WTC11 (cell line): Measurements from ENCODE around the gene RFC5. TPM values are rescaled to one million over a fixed set of nuclear protein-coding genes. Genes with fewer than 3 reads are reported as not detected.

ENCODE experiments used
- ATAC-seq: fragments of 200-7000 bp; cut with Tn5 transposase; 2 replicates; pipeline ENCODE4 v1.10.0; 2021; ENCODE audit warnings: mild to moderate bottlenecking, moderate library complexity
- Bru-seq: library from RNA; stranded (reverse); fragments of 400-500 nt; gene quantifications from one replicate; lab custom pipeline; 2021; lab: Mats Ljungman, UMichigan
- CTCF ChIA-PET: fragments of 300-600 bp; sonication (Branson Sonifier 250); formaldehyde crosslinking; loops from one replicate; lab custom pipeline; 2021; ENCODE audit warnings: antibody characterized with exemption; lab: Charles Lee
- POLR2A ChIA-PET: fragments of 350-600 bp; sonication (Branson Sonifier 250); formaldehyde crosslinking; loops from one replicate; lab custom pipeline; 2021; ENCODE audit warnings: antibody characterized with exemption; lab: Charles Lee
- DNase-seq: peaks from one replicate; pipeline ENCODE4 v3.0.0; 2021; ENCODE audit warnings: low spot score
- H3K27ac Mint-ChIP-seq: 2 replicates; pipeline ENCODE4 v1.8.0; 2021; ENCODE audit warnings: mixed read lengths
- H3K27me3 Mint-ChIP-seq: 2 replicates; pipeline ENCODE4 v1.8.0; 2021; ENCODE audit warnings: low read depth, mild to moderate bottlenecking, moderate library complexity, mixed read lengths
- H3K36me3 Mint-ChIP-seq: 2 replicates; pipeline ENCODE4 v1.8.0; 2021; ENCODE audit warnings: mixed read lengths
- H3K4me1 Mint-ChIP-seq: 2 replicates; pipeline ENCODE4 v1.8.0; 2022; ENCODE audit warnings: mixed read lengths
- H3K4me3 Mint-ChIP-seq: 2 replicates; pipeline ENCODE4 v1.8.0; 2021; ENCODE audit warnings: mild to moderate bottlenecking, moderate library complexity, mixed read lengths
- H3K9me3 Mint-ChIP-seq: 2 replicates; pipeline ENCODE4 v1.8.0; 2021; ENCODE audit warnings: mixed read lengths
- ATF1 ChIP-seq: sonication (generic); formaldehyde crosslinking; IDR thresholded peaks from 2 replicates; pipeline ENCODE4 v1.8.1; 2023; ENCODE audit warnings: mild to moderate bottlenecking, moderate library complexity, missing genetic modification reagents
- CBFB ChIP-seq: sonication (generic); formaldehyde crosslinking; IDR thresholded peaks from 2 replicates; pipeline ENCODE4 v1.8.1; 2022; ENCODE audit warnings: mild to moderate bottlenecking, low read depth, missing genetic modification reagents
- CREB1 ChIP-seq: sonication (generic); formaldehyde crosslinking; IDR thresholded peaks from 2 replicates; pipeline ENCODE4 v1.8.0; 2023; ENCODE audit warnings: mild to moderate bottlenecking, missing genetic modification reagents
- CREM ChIP-seq: sonication (generic); formaldehyde crosslinking; IDR thresholded peaks from 2 replicates; pipeline ENCODE4 v1.8.1; 2022; ENCODE audit warnings: mild to moderate bottlenecking, missing genetic modification reagents, moderate library complexity
- FOXP1 ChIP-seq: sonication (generic); formaldehyde crosslinking; IDR thresholded peaks from 2 replicates; pipeline ENCODE4 v1.8.0; 2022; ENCODE audit warnings: missing genetic modification reagents, mild to moderate bottlenecking, moderate library complexity, borderline replicate concordance
- FOXP4 ChIP-seq: sonication (generic); formaldehyde crosslinking; IDR thresholded peaks from 2 replicates; pipeline ENCODE4 v1.8.0; 2022; ENCODE audit warnings: mild to moderate bottlenecking, missing genetic modification reagents
- JUN ChIP-seq: sonication (generic); formaldehyde crosslinking; IDR thresholded peaks from 2 replicates; pipeline ENCODE4 v1.8.0; 2023; ENCODE audit warnings: mild to moderate bottlenecking, missing genetic modification reagents
- MLX ChIP-seq: sonication (generic); formaldehyde crosslinking; IDR thresholded peaks from 2 replicates; pipeline ENCODE4 v1.8.1; 2023; ENCODE audit warnings: mild to moderate bottlenecking, missing genetic modification reagents, moderate library complexity
- MYBL2 ChIP-seq: sonication (generic); formaldehyde crosslinking; IDR thresholded peaks from 2 replicates; pipeline ENCODE4 v1.8.1; 2023; ENCODE audit warnings: mild to moderate bottlenecking, moderate library complexity, missing genetic modification reagents
- NFYB ChIP-seq: sonication (generic); formaldehyde crosslinking; conservative IDR thresholded peaks from 2 replicates; pipeline ENCODE4 v1.8.0; 2022; ENCODE audit warnings: low read depth, missing genetic modification reagents
- NR3C1 ChIP-seq: sonication (generic); formaldehyde crosslinking; conservative IDR thresholded peaks from 2 replicates; pipeline ENCODE4 v1.8.1; 2023; ENCODE audit warnings: low read depth, mild to moderate bottlenecking, missing genetic modification reagents
- OVOL2 ChIP-seq: fragments of 250-450 bp; sonication (Bioruptor Pico); IDR thresholded peaks from 2 replicates; pipeline ENCODE4 v1.9.0; 2021; ENCODE audit warnings: mild to moderate bottlenecking, borderline replicate concordance
- SMAD3 ChIP-seq: sonication (generic); formaldehyde crosslinking; IDR thresholded peaks from 2 replicates; pipeline ENCODE4 v1.8.0; 2022; ENCODE audit warnings: missing genetic modification reagents, mild to moderate bottlenecking, borderline replicate concordance
- ZBTB43 ChIP-seq: sonication (generic); formaldehyde crosslinking; IDR thresholded peaks from 2 replicates; pipeline ENCODE4 v1.8.1; 2023; ENCODE audit warnings: mild to moderate bottlenecking, missing genetic modification reagents
- ZNF232 ChIP-seq: sonication (generic); formaldehyde crosslinking; IDR thresholded peaks from 2 replicates; pipeline ENCODE4 v1.8.0; 2022; ENCODE audit warnings: mild to moderate bottlenecking, missing genetic modification reagents
- ZNF263 ChIP-seq: sonication (generic); formaldehyde crosslinking; IDR thresholded peaks from 2 replicates; pipeline ENCODE4 v1.8.1; 2022; ENCODE audit warnings: low read depth, mild to moderate bottlenecking, moderate library complexity, missing genetic modification reagents
- ZNF317 ChIP-seq: sonication (generic); formaldehyde crosslinking; IDR thresholded peaks from 2 replicates; pipeline ENCODE4 v1.8.1; 2023; ENCODE audit warnings: low read depth, mild to moderate bottlenecking, moderate library complexity, missing genetic modification reagents, borderline replicate concordance
- ZSCAN18 ChIP-seq: fragments of 250-450 bp; sonication (Bioruptor Pico); IDR thresholded peaks from 2 replicates; pipeline ENCODE4 v2.1.2; 2022; ENCODE audit warnings: mild to moderate bottlenecking, moderate library complexity
- long read RNA-seq, 3 experiments: library from RNA in 1 of 3; library from capped mRNA in 1 of 3; library from polyadenylated mRNA in 1 of 3; unstranded in 2 of 3; stranded (forward) in 1 of 3; transcript quantifications; one replicate each; pipeline ENCODE4 v2.0.0, GENCODE V29; 2021
- total RNA-seq: library from RNA; stranded (reverse); gene quantifications from 3 replicates; pipeline ENCODE4 v1.2.3, GENCODE V29; 2021
- TF ChIP-seq, protein P1 (sequence below): sonication (generic); formaldehyde crosslinking; IDR thresholded peaks from 2 replicates; pipeline ENCODE4 v1.8.1; 2022; ENCODE audit warnings: low read depth, mild to moderate bottlenecking, moderate library complexity, missing genetic modification reagents, borderline replicate concordance
- TF ChIP-seq, protein P2 (sequence below): fragments of 250-450 bp; sonication (Bioruptor Pico); IDR thresholded peaks from 2 replicates; pipeline ENCODE4 v1.9.0; 2021; ENCODE audit warnings: mild to moderate bottlenecking
- TF ChIP-seq, protein P3 (sequence below): sonication (generic); formaldehyde crosslinking; IDR thresholded peaks from 2 replicates; pipeline ENCODE4 v1.8.0; 2023; ENCODE audit warnings: mild to moderate bottlenecking, missing genetic modification reagents

The RFC5 gene, protein sequence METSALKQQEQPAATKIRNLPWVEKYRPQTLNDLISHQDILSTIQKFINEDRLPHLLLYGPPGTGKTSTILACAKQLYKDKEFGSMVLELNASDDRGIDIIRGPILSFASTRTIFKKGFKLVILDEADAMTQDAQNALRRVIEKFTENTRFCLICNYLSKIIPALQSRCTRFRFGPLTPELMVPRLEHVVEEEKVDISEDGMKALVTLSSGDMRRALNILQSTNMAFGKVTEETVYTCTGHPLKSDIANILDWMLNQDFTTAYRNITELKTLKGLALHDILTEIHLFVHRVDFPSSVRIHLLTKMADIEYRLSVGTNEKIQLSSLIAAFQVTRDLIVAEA
- total RNA-seq (34.5 to 35.9 TPM (median 35.2 TPM) in 3 replicates), Bru-seq, nascent RNA (percentile 84 among the genes with signal in this experiment)
- long read RNA-seq, experiment 1, transcript RFC5-204 (11 exons, 1,655 nt) = major isoform, 110 of 153 reads
- long read RNA-seq, experiment 1, partial matches to known transcripts = 9 of 153 reads
- long read RNA-seq, experiment 1, other reads (novel, unspliced or antisense) = 34 of 153 reads
- long read RNA-seq, experiment 2, transcript RFC5-204 (11 exons, 1,655 nt) = major isoform, 34 of 59 reads
- long read RNA-seq, experiment 2, partial matches to known transcripts = 9 of 59 reads
- long read RNA-seq, experiment 2, other reads (novel, unspliced or antisense) = 16 of 59 reads
- long read RNA-seq, experiment 3, transcript RFC5-204 (11 exons, 1,655 nt) = major isoform, 109 of 129 reads
- long read RNA-seq, experiment 3, partial matches to known transcripts = 6 of 129 reads
- long read RNA-seq, experiment 3, other reads (novel, unspliced or antisense) = 13 of 129 reads

GRCh38 chr12:118016424-118017264 is at the start of gene RFC5:
RFC5 (plus strand) TSS chr12:118016703; CDS start chr12:118016828, 125 bp downstream.
- H3K36me3 Mint-ChIP-seq = peaks cover 33% of the 10 kb centered on the region
- no peaks in the 10 kb centered on the region; the same call in none of the 2 replicates for H3K27me3 Mint-ChIP-seq
- peaks cover 18% of the 10 kb centered on the region for H3K4me1 Mint-ChIP-seq
- peak; percentile 99 for DNase-seq
- ChIA-PET CTCF (interaction anchor here (0.6 to 2.5 kb wide), 5 partner anchors 109 to 167 kb away, joined by 3 to 25 read pairs (median 7); no protein-coding TSS in a partner anchor), POLR2A (interaction anchor here (0.5 to 0.8 kb wide), 3 partner anchors 29 to 142 kb away, joined by 3 to 4 read pairs (median 3); no protein-coding TSS in a partner anchor)
- H3K27ac Mint-ChIP-seq = peak within 1 kb of the TSS; percentile 82
- H3K9me3 Mint-ChIP-seq = peaks cover 3% of the 10 kb centered on the region; the same call in 1 of the 2 replicates
- peak within 1 kb of the TSS; percentile 93 for H3K4me3 Mint-ChIP-seq
- peak; percentile 97 for ATAC-seq
- TF ChIP-seq ZNF232 (CRISPR knock-in tag) (peak; percentile 80), FOXP1 (CRISPR knock-in tag) (peak; percentile 89), CREB1 (CRISPR knock-in tag) (no peak), ZNF263 (no peak), NFYB (no peak), ATF1 (CRISPR knock-in tag) (no peak), SMAD3 (CRISPR knock-in tag) (0 out of 2 replicates have a peak, but pooled peaks have one; percentile 67), FOXP4 (CRISPR knock-in tag) (0 out of 2 replicates have a peak, but pooled peaks have one; percentile 73), MLX (CRISPR knock-in tag) (no peak), NR3C1 (CRISPR knock-in tag) (no peak), ZBTB43 (CRISPR knock-in tag) (peak; percentile 71; the same call in 1 of the 2 replicates), JUN (CRISPR knock-in tag) (0 out of 2 replicates have a peak, but pooled peaks have one; percentile 30), ZNF317 (CRISPR knock-in tag) (no peak), OVOL2 (no peak), ZSCAN18 (CRISPR knock-in tag) (no peak), CBFB (CRISPR knock-in tag) (no peak), CREM (CRISPR knock-in tag) (peak; percentile 71; the same call in 1 of the 2 replicates), MYBL2 (CRISPR knock-in tag) (peak; percentile 86)
- TF ChIP-seq, protein P1, sequence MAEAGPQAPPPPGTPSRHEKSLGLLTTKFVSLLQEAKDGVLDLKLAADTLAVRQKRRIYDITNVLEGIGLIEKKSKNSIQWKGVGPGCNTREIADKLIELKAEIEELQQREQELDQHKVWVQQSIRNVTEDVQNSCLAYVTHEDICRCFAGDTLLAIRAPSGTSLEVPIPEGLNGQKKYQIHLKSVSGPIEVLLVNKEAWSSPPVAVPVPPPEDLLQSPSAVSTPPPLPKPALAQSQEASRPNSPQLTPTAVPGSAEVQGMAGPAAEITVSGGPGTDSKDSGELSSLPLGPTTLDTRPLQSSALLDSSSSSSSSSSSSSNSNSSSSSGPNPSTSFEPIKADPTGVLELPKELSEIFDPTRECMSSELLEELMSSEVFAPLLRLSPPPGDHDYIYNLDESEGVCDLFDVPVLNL (CRISPR knock-in tag) = peak; percentile 78; the same call in 1 of the 2 replicates
- TF ChIP-seq, protein P2, sequence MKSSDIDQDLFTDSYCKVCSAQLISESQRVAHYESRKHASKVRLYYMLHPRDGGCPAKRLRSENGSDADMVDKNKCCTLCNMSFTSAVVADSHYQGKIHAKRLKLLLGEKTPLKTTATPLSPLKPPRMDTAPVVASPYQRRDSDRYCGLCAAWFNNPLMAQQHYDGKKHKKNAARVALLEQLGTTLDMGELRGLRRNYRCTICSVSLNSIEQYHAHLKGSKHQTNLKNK (CRISPR knock-in tag) = no peak
- TF ChIP-seq, protein P3, sequence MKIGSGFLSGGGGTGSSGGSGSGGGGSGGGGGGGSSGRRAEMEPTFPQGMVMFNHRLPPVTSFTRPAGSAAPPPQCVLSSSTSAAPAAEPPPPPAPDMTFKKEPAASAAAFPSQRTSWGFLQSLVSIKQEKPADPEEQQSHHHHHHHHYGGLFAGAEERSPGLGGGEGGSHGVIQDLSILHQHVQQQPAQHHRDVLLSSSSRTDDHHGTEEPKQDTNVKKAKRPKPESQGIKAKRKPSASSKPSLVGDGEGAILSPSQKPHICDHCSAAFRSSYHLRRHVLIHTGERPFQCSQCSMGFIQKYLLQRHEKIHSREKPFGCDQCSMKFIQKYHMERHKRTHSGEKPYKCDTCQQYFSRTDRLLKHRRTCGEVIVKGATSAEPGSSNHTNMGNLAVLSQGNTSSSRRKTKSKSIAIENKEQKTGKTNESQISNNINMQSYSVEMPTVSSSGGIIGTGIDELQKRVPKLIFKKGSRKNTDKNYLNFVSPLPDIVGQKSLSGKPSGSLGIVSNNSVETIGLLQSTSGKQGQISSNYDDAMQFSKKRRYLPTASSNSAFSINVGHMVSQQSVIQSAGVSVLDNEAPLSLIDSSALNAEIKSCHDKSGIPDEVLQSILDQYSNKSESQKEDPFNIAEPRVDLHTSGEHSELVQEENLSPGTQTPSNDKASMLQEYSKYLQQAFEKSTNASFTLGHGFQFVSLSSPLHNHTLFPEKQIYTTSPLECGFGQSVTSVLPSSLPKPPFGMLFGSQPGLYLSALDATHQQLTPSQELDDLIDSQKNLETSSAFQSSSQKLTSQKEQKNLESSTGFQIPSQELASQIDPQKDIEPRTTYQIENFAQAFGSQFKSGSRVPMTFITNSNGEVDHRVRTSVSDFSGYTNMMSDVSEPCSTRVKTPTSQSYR (CRISPR knock-in tag) = no peak
